H9 (cell line): Measurements from ENCODE around the gene ZNF512B. TPM values are rescaled to one million over a fixed set of nuclear protein-coding genes. Genes with fewer than 3 reads are reported as not detected.
"Not testable (repeated sequence)": the region's sequence is repeated elsewhere in the genome, so short reads cannot be mapped to it uniquely, and the experiment has no call there.

Experiments used
- DNase-seq: peaks from one replicate; pipeline ENCODE4 v3.0.0-alpha.2; 2017
- H2AFZ ChIP-seq: one replicate; pipeline ENCODE4 v1.6.1; 2013; ENCODE audit warnings: mild to moderate bottlenecking, low read length, control low read depth, moderate library complexity
- H2AK5ac ChIP-seq: 2 replicates; pipeline ENCODE4 v1.6.1; 2013; ENCODE audit warnings: low read length, control low read depth, mixed read lengths; ENCODE audit not compliant: insufficient read length
- H2BK120ac ChIP-seq: one replicate; pipeline ENCODE4 v1.6.1; 2013; ENCODE audit warnings: low read depth, mild to moderate bottlenecking, low read length, control low read depth, inconsistent platforms; ENCODE audit not compliant: poor library complexity, severe bottlenecking
- H2BK12ac ChIP-seq: 2 replicates; pipeline ENCODE4 v1.6.1; 2013; ENCODE audit warnings: low read length, control low read depth, mixed read lengths, low read depth; ENCODE audit not compliant: insufficient read length
- H2BK15ac ChIP-seq: 2 replicates; pipeline ENCODE4 v1.6.1; 2013; ENCODE audit warnings: low read depth, low read length, control low read depth
- H2BK20ac ChIP-seq: one replicate; pipeline ENCODE4 v1.6.1; 2013; ENCODE audit warnings: low read depth, mild to moderate bottlenecking, low read length, control low read depth, inconsistent platforms; ENCODE audit not compliant: poor library complexity, severe bottlenecking
- H2BK5ac ChIP-seq: 2 replicates; pipeline ENCODE4 v1.6.1; 2013; ENCODE audit warnings: low read length, control low read depth, mixed read lengths; ENCODE audit not compliant: insufficient read length
- H3K14ac ChIP-seq: 2 replicates; pipeline ENCODE4 v1.6.1; 2013; ENCODE audit warnings: low read length, control low read depth; ENCODE audit not compliant: insufficient read depth
- H3K18ac ChIP-seq: 2 replicates; pipeline ENCODE4 v1.6.1; 2013; ENCODE audit warnings: low read depth, mild to moderate bottlenecking, mixed read lengths, low read length, control low read depth; ENCODE audit not compliant: insufficient read length
- H3K23ac ChIP-seq: 2 replicates; pipeline ENCODE4 v1.6.1; 2013; ENCODE audit warnings: low read length, control low read depth, mixed read lengths, low read depth; ENCODE audit not compliant: insufficient read length
- H3K23me2 ChIP-seq: 2 replicates; pipeline ENCODE4 v1.6.1; 2013; ENCODE audit warnings: low read depth, mild to moderate bottlenecking, mixed read lengths, low read length, control low read depth; ENCODE audit not compliant: insufficient read length, poor library complexity, severe bottlenecking
- H3K27ac ChIP-seq: 2 replicates; pipeline ENCODE4 v1.5.1; 2013; ENCODE audit warnings: low read length, control low read depth, mixed read lengths, low read depth; ENCODE audit not compliant: insufficient read length
- H3K27me3 ChIP-seq: 2 replicates; pipeline ENCODE4 v1.6.1; 2013; ENCODE audit warnings: low read length, control low read depth, inconsistent platforms; ENCODE audit not compliant: insufficient read depth
- H3K4ac ChIP-seq: 2 replicates; pipeline ENCODE4 v1.6.1; 2013; ENCODE audit warnings: low read depth, mild to moderate bottlenecking, control low read depth, inconsistent platforms, low read length, moderate library complexity
- H3K4me1 ChIP-seq: 2 replicates; pipeline ENCODE4 v1.6.1; 2013; ENCODE audit warnings: low read length, control low read depth, inconsistent platforms; ENCODE audit not compliant: insufficient read depth
- H3K4me2 ChIP-seq: 2 replicates; pipeline ENCODE4 v1.6.1; 2013; ENCODE audit warnings: low read length, control low read depth, mixed read lengths; ENCODE audit not compliant: insufficient read length, insufficient read depth
- H3K56ac ChIP-seq: 2 replicates; pipeline ENCODE4 v1.6.1; 2013; ENCODE audit warnings: low read depth, mild to moderate bottlenecking, mixed read lengths, low read length, control low read depth; ENCODE audit not compliant: insufficient read length
- H3K79me1 ChIP-seq: 2 replicates; pipeline ENCODE4 v1.6.1; 2013; ENCODE audit warnings: low read depth, mild to moderate bottlenecking, moderate library complexity, low read length, control low read depth, inconsistent platforms; ENCODE audit not compliant: insufficient read depth, poor library complexity, severe bottlenecking
- H3K79me2 ChIP-seq: 2 replicates; pipeline ENCODE4 v1.6.1; 2013; ENCODE audit warnings: low read length, control low read depth, inconsistent platforms; ENCODE audit not compliant: insufficient read depth
- H3K9ac ChIP-seq: 2 replicates; pipeline ENCODE4 v1.6.1; 2013; ENCODE audit warnings: low read length, control low read depth, mixed read lengths; ENCODE audit not compliant: insufficient read length; ENCODE audit errors: extremely low read depth
- H3K9me3 ChIP-seq: one replicate; pipeline ENCODE4 v1.6.1; 2013; ENCODE audit warnings: low read depth, low read length, inconsistent platforms; ENCODE audit not compliant: control insufficient read depth
- H3T11ph ChIP-seq: one replicate; pipeline ENCODE4 v1.6.1; 2013; ENCODE audit warnings: mild to moderate bottlenecking, low read length, control low read depth, inconsistent platforms
- H4K20me1 ChIP-seq: one replicate; pipeline ENCODE4 v1.6.1; 2013; ENCODE audit not compliant: control insufficient read depth, insufficient read length, insufficient read depth
- H4K5ac ChIP-seq: 2 replicates; pipeline ENCODE4 v1.6.1; 2013; ENCODE audit warnings: low read depth, mild to moderate bottlenecking, mixed read lengths, low read length, control low read depth; ENCODE audit not compliant: insufficient read length
- H4K8ac ChIP-seq: replicated peaks from 2 replicates; pipeline ENCODE4 v1.6.1; 2013; ENCODE audit warnings: low read length, control low read depth, mixed read lengths, low read depth; ENCODE audit not compliant: insufficient read length
- H4K91ac ChIP-seq: 2 replicates; pipeline ENCODE4 v1.6.1; 2013; ENCODE audit warnings: low read depth, mild to moderate bottlenecking, moderate library complexity, mixed read lengths, low read length, control low read depth; ENCODE audit not compliant: insufficient read length
- H3K27ac Mint-ChIP-seq, 3 experiments: 2 replicates in 2 of 3; 3 replicates in 1 of 3; pipeline ENCODE4 v1.8.0; 2020 to 2021; ENCODE audit warnings: mixed read lengths in 3 of 3, mild to moderate bottlenecking in 1 of 3, moderate library complexity in 1 of 3
- H3K27me3 Mint-ChIP-seq: 2 replicates; pipeline ENCODE4 v1.8.0; 2021; ENCODE audit warnings: low read depth, mild to moderate bottlenecking, moderate library complexity, mixed read lengths
- H3K36me3 Mint-ChIP-seq, 3 experiments: 2 replicates in 2 of 3; 3 replicates in 1 of 3; pipeline ENCODE4 v1.8.0; 2020 to 2021; ENCODE audit warnings: low read depth in 3 of 3, mixed read lengths in 3 of 3; ENCODE audit not compliant: insufficient read depth in 1 of 3
- H3K4me1 Mint-ChIP-seq, 2 experiments: 2 replicates each; pipeline ENCODE4 v1.8.0; 2020; ENCODE audit warnings: mixed read lengths in 2 of 2
- H3K4me3 Mint-ChIP-seq, 2 experiments: 2 replicates in 1 of 2; 3 replicates in 1 of 2; pipeline ENCODE4 v1.8.0; 2020 to 2021; ENCODE audit warnings: mild to moderate bottlenecking in 2 of 2, mixed read lengths in 2 of 2, moderate library complexity in 1 of 2
- H3K9me3 Mint-ChIP-seq, 2 experiments: 2 replicates in 1 of 2; 3 replicates in 1 of 2; pipeline ENCODE4 v1.8.0; 2020; ENCODE audit warnings: mild to moderate bottlenecking in 2 of 2, mixed read lengths in 2 of 2, moderate library complexity in 1 of 2
- CTCF ChIP-seq: fragments of 200-600 bp; sonication (generic); conservative IDR thresholded peaks from 3 replicates; pipeline ENCODE4 v1.8.0; 2021; ENCODE audit warnings: antibody characterized with exemption, mild to moderate bottlenecking
- WGBS: extraction: QIAGEN DNeasy Blood & Tissue Kit; methylation state at CpG from one replicate; pipeline ENCODE4 v1.1.7; 2013; ENCODE audit warnings: missing lambda C conversion rate, low lambda C conversion rate, mixed read lengths; ENCODE audit not compliant: insufficient read length; ENCODE audit errors: extremely low coverage; 5-methylcytosine and 5-hydroxymethylcytosine counted together
- total RNA-seq: library from RNA; stranded (reverse); gene quantifications from 2 replicates; pipeline ENCODE4 v1.2.1, GENCODE V29; 2021

ZNF512B gene
- total RNA-seq, 1 experiment from 2014 or later: 46.0 TPM

- H2BK15ac ChIP-seq: no peak overlapping the region
- H3K23ac ChIP-seq: no peak overlapping the region
- H3K27ac ChIP-seq: no peak overlapping the region
- H3K4ac ChIP-seq: no peak overlapping the region
- no peak overlapping the region for H2AK5ac ChIP-seq
- Mint-ChIP-seq H3K36me3 (peaks cover 0 to 14% (median 12%) of the 10 kb centered on the region in 3 experiments; a peak in 6 of 7 replicates), H3K4me3 (peak overlapping the region in 1 of 2 experiments; percentile 53; a peak in 3 of 5 replicates), H3K27ac (no peak overlapping the region; a peak in 1 of 7 replicates), H3K9me3 (peaks cover 0 to 2% of the 10 kb centered on the region in 2 experiments; a peak in 1 of 5 replicates), H3K27me3 (peaks cover 14% of the 10 kb centered on the region), H3K4me1 (peaks cover 18 to 23% of the 10 kb centered on the region in 2 experiments)
- no peak overlapping the region for H2BK120ac ChIP-seq
- no peak overlapping the region for H4K8ac ChIP-seq
- peaks cover 11% of the 10 kb centered on the region for H3K23me2 ChIP-seq
- no peak overlapping the region for H3K4me2 ChIP-seq
- no peak overlapping the region for H4K91ac ChIP-seq
- no peak overlapping the region for H3K14ac ChIP-seq
- H3T11ph ChIP-seq: no peak overlapping the region
- H3K9me3 ChIP-seq: peaks cover 9% of the 10 kb centered on the region
- no peak overlapping the region for H2BK5ac ChIP-seq
- DNase-seq: peak; percentile 27
- H2AFZ ChIP-seq: no peak overlapping the region
- no CpG with 5 or more reads among the region's 18 CpGs for WGBS
- no peak overlapping the region for H2BK12ac ChIP-seq
- no peak overlapping the region for H3K9ac ChIP-seq
- H3K27me3 ChIP-seq: no peaks in the 10 kb centered on the region; the same call in 1 of the 2 replicates
- H3K56ac ChIP-seq: no peak overlapping the region
- no peak overlapping the region for H2BK20ac ChIP-seq
- no peak overlapping the region for H4K5ac ChIP-seq
- H4K20me1 ChIP-seq: no peaks in the 10 kb centered on the region
- H3K79me2 ChIP-seq: no peaks in the 10 kb centered on the region
- no peaks in the 10 kb centered on the region for H3K79me1 ChIP-seq
- no peak overlapping the region for H3K18ac ChIP-seq
- TF ChIP-seq CTCF: no peak
- H3K4me1 ChIP-seq: no peaks in the 10 kb centered on the region; the same call in 1 of the 2 replicates
Measured at GRCh38 chr20:63972312-63973159, 2.8 kb upstream of the ZNF512B start.

GRCh38 chr20:63971960-63972311, 2.2 kb upstream of the ZNF512B start:
- Mint-ChIP-seq H3K4me1 (peaks cover 18 to 23% of the 10 kb centered on the region in 2 experiments), H3K4me3 (0 out of 5 replicates have a peak overlapping the region, but pooled peaks of 1 of the 2 experiments have one; percentile 23), H3K27me3 (peaks cover 14% of the 10 kb centered on the region), H3K36me3 (peaks cover 2 to 20% (median 14%) of the 10 kb centered on the region in 3 experiments)
- not testable (repeated sequence) for H2BK20ac ChIP-seq, H2AK5ac ChIP-seq, H3K9ac ChIP-seq, H2BK120ac ChIP-seq, H3K79me2 ChIP-seq, H2AFZ ChIP-seq, H3K27ac Mint-ChIP-seq, DNase-seq, H3K23ac ChIP-seq, H3K56ac ChIP-seq, H4K20me1 ChIP-seq, H4K5ac ChIP-seq, H3T11ph ChIP-seq, H3K18ac ChIP-seq, H3K27ac ChIP-seq, H3K4ac ChIP-seq, H3K9me3 Mint-ChIP-seq, H2BK5ac ChIP-seq, H3K4me2 ChIP-seq, H2BK15ac ChIP-seq, H3K27me3 ChIP-seq, H3K14ac ChIP-seq, H4K8ac ChIP-seq, H3K4me1 ChIP-seq, H3K79me1 ChIP-seq, H4K91ac ChIP-seq, H2BK12ac ChIP-seq
- WGBS: no CpG with 5 or more reads among the region's 10 CpGs
- peaks cover 11% of the 10 kb centered on the region for H3K23me2 ChIP-seq
- H3K9me3 ChIP-seq: peaks cover 15% of the 10 kb centered on the region
